ENCODE measurements around the gene FAM222B.
"Not testable (repeated sequence)": the region's sequence is repeated elsewhere in the genome, so short reads cannot be mapped to it uniquely, and the experiment has no call there.

Gene FAM222B

DNA sequence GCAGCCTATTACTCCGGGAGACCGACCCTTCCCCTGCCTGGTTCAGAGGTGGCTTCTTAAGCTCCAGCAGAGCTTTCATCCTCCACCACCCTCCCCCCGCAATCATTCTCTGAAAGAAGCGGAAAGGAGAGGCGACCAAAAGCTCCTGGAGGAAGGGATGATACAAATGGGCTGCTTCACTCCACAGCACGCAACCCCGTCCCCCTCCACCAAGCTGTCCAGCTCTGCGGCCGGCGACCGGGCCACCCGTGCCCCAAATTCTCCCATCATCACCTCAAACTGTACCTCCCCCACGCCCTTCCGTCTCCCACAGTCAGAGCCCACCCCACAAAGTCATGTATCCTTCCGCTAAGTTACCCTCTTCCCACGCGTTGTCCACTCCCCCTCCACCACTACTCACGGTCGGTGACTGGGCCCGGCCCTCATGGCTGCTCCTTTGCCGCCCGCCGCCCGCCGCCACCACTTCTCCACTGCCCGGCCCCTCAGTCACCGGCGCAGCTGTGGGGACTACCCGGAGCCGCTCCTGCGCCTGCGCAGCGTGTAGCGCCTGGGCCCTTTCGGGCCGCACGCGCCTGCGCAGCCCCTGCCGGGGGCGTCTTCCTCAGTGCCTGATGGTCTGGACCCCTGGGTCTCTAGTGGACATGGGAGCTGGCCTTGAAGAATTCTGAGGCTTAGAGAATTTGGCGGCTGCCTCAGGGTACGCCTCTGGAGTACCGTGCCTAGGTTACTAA, at the start of gene FAM222B:
Gene FAM222B, minus strand, starts transcription at position 509 of the 731 bp plus-strand sequence. CDS start 76,123 bp downstream, outside the sequence.
- peak; percentile 65 for DNase-seq

DNA sequence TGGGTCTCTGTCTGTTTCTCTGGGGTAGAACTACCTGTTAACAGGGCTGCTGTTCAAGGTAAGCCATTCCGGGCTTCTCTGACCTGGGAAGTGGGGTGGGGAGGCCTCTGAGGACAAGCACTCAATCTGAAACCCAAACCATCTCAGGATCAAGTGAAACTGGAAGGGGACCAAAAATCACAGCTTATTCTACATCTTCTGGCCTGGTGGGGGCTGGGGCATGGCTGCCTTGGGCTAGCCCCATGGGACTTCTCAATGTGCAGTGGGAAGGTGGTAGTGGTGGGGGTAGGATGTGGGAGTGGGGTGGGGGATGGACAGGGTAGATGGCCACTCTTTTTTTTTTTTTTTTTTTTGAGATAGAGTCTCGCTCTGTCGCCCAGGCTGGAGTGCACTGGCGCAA, 49.4 kb upstream of the FAM222B start:
- DNase-seq, result no peak

- DNase-seq, result no peak
Observed at GRCh38 chr17:28891201-28891600, 48.6 kb upstream of the FAM222B start.

DNA sequence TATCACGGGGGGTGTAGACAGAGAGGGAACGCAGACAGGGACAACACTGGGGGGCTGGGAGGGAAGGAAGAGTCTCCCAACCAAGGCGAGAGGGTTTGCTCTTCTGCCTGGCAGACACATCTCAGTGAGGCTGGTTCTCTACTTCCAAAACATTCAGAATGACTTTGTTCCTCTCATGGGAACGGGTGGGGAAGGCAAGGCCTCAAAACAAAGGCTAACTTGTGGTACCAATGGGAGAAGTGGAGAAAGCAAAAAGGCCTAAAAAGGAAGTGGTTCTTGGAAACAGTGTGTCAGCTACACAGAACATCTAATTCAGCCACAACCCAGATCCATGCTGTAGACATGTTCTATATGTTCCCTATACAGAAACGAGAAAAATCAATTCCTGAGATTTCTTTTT, 47.4 kb upstream of the FAM222B start:
- no peak for DNase-seq

- DNase-seq, result no peak
Observed at GRCh38 chr17:28888832-28889231, 46.2 kb upstream of the FAM222B start.

GRCh38 chr17:28887871-28888471, 45.4 kb upstream of the FAM222B start:
- no peak for DNase-seq

- DNase-seq, result no peak
Observed at GRCh38 chr17:28885951-28886350, 43.4 kb upstream of the FAM222B start.

- no peak for DNase-seq
Observed at GRCh38 chr17:28885363-28885762, 42.8 kb upstream of the FAM222B start.

DNA sequence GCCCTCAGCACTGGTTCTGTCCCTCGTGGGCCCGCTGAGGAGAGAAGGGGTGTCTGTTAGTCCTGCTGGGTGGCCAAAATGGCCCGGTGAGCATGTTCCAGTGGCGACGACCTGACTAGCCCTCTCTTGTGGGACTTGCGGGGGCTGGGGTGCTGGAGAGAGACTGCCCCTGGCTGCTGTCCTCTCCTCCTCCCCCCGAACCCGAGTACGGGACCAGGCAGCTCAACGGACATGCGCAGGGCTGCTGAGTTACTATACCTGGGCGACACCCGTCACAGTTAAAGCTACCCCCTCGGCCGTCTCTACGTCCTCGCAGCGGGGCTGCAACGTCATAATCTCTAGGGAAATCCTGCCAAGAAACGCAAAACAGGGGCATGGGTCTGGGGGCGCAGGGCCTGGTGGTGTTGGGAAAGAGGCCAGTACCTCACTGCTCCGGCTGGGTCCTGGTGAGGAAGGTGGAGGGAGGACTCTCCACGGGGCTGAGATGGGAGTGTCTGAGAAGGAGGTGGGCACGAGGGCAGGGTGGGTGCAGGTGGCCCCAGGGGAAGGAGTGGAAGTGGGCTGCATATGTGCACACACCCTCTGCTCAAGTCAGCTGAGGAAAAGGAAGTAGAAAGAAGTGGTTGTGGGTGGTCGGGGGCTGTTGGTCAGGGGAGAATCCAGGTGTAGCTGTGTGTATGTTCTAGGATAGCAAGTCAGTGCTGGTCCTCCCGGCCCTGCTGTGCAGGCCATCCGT, 41.5 kb upstream of the FAM222B start:
- DNase-seq, result no peak

- no peak for DNase-seq
Observed at GRCh38 chr17:28882154-28882895, 39.7 kb upstream of the FAM222B start.

DNA sequence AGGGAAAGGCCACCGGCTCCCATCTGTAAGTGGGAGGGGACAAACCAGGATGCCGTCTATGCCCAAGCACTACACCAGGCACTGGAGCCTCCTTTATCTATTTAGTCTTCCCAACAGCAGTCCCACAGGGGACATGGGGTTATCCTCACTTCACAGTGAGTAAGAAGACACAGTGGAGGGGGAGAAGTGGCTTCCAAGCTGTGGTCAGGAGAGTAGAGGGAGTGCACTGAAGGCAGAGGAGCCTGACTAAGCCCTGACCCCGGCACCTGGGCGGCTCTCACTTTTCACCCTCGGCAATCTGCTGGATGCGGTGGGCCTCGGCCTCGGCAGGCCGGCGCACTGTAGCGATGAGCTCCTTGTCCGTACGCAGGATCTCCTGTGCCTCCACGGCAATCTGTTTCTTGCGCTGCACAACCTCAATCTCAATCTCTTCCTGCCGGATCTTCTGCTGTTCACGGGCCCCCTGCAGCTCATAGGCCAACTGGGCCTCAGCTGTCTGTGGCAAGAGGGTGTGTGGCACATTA, 39.0 kb upstream of the FAM222B start:
- no peak for DNase-seq

DNA sequence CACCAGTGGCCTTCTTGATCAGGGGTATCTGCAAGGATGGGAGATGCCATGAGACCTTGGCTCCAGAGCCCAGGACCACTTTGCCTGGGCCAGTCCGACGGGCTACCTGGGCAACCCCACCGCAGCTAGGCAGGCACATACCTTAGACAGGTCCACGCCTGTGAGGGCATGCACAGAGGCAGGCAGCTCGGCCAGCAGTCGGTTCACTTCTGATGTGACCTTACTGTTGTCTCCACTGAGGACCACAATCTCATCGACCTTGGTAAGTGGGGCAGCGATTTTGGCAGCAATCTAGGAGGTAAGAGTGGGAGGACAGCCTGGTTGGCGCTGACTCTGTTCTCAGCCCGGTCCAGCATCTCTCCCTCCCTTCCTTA, 38.0 kb upstream of the FAM222B start:
- DNase-seq, result no peak

DNA sequence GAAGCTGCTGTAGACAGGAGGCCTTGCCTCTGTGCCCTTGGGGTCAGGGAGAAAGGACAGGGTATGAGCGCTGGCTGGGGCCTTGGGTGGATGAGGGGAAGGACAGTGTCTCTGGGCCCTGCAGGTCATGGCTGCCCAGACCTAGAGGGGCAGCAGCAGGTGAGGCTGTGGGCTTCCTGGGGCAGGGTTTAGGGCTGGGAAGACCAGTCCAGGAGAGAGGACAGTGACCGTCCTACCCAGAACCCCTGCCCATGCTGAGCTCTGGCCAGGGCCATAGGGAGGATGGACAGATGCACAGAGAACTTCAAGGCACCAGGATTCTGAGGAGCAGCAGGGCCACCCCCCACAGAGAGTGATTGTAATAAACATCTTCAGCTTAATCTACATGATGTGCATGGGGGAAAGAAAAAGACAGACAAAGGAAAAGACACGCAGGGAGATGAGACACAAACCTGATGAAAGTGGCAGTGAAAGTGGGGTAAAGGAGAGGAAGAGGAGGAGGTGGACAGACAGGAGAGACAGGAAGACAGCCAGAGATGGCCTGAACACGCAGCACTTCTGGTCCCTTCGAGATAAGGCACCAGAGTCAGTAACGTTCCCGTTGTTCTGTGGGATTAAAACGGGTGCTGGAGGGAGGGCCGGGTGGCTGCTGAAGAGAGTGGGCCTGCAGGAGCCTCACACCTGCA, 37.4 kb upstream of the FAM222B start:
- DNase-seq, result no peak

GRCh38 chr17:28878981-28879380, 36.4 kb upstream of the FAM222B start:
- peak; percentile 27 for DNase-seq

DNA sequence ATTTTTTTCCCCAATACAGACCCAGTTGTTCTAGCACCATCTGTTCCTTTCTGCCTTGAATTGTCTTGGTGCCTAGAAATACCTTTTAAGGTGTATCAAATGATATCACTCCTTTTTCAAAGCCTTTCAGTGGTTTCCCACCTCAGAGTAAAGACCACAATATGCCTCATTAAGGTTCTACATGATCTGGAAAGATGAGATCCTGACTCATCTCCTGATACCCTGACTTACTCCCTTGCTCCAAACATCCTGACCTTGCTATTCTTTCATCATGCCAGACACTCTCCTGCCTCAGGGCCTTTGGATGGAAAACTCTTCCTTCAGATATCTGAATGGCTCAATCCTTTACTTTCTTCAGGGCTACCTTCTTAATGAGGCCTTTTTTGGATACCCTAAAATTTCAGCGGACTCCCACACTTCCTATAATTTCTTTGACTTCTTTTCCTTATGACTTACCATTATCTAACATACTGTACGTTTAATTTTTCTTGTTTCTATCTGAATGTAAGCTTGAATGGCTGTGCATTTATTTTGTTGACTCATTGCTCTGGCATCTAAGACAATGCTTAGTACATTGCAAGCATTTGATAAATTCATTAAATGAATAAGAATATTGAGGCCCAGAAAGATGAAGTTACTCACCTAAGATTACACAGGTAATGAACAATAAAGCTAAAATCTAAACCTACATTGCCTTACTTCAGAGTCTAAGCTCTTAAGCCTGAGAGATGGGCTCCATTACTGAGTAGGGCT, 35.7 kb upstream of the FAM222B start:
- no peak for DNase-seq

- DNase-seq, result not testable (repeated sequence)
Observed at GRCh38 chr17:28877150-28877711, 34.6 kb upstream of the FAM222B start.

DNA sequence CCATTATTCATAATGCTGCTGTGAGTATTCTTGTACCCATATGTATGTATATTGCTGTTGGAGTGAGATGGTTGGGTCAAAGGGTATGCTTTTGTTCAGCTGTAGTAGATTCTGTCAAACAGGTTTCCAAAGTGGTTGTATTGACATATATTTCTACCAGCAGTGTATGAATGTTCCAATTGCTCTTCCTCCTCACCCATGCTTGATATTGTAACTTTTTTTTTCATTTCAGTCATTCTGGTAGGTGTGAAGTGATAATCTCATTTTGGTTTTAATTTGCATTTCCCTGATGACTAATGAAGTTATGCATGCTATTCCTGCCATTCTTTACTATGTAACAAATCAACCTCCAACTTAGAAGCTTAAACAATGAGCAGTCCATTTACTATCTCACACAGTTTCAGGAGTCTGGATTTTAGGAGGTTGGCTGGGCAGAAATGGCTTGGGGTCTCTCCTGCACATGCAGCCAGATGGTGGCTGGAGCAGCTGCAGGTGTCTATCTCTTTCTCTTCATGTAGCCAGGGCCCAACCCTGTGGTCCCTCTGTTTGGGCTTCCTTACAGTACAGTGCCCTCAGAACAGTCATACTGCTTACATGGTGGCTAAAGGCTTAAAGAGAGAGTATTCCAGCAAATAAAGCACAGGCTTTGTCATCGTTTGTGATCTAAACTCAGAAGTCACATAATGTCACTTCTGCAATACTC, 33.4 kb upstream of the FAM222B start:
- no peak for DNase-seq

DNA sequence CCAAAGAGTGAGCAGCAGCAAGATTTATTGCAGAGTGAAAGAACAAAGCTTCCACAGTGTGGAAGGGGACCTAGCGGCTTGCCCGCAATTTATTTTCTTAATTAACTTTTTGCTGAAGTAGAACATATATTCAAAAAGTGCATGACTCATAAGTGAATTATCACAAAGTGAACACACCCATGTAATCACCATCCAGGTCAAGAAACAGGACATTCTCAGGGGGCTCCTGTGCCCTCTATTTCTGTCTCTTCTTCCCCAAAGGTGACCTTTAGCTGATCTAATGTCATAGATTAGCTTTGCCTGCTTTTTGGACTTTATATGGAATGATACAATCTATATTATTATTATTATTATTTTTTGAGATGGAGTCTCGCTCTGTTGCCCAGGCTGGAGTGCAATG, 32.2 kb upstream of the FAM222B start:
- DNase-seq, result no peak

GRCh38 chr17:28873839-28874238, 31.2 kb upstream of the FAM222B start:
- no peak for DNase-seq

DNA sequence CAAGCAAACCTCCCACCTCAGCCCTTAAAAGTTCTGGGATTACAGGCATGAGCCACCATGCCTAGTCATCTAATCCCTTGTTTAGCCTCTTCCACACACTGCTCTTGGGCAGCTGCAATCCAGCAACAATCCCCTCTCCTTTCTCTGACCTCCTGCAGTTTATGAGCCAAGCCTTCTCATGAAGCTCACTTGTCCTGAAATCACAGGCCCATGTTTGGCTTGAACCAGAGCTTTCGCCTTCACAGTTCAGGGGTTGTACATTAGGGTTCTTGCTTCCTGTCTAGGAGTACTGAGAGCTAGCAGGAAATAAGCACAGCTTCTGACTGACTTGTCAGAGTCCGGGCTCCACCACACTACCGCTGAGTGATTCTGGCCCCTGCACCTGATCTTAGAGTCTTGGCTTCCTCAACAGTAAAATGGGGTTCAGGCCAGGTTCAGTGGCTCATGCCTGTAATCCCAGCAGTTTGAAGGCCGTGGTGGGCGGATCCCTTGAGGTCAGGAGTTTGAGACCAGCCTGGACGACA, 28.5 kb upstream of the FAM222B start:
- no peak for DNase-seq
